Measurements from ENCODE around the gene CFAP77. TPM values are rescaled to one million over a fixed set of nuclear protein-coding genes. Genes with fewer than 3 reads are reported as not detected.

Gene CFAP77
- total RNA-seq, 1 donor from 2014 or later, result 2.5 TPM

GRCh38 chr9:132541870-132542830 lies 132.1 kb downstream of the CFAP77 start:
- Histone ChIP-seq H3K9me3 (replicated peaks) (no peaks in the 10 kb centered on the region), H3K27me3 (ENCODE audit: low read depth) (peaks cover 11% of the 10 kb centered on the region), H3K4me1 (peaks cover 8% of the 10 kb centered on the region), H3K27ac (replicated peaks) (no peak overlapping the region), H3K36me3 (no peaks in the 10 kb centered on the region), H3K4me3 (no peak overlapping the region)
- no peak for TF ChIP-seq CTCF (IDR thresholded peaks at IDR 0.05; ENCODE audit: borderline replicate concordance)
- no peak for DNase-seq
- intact Hi-C loops (cut with micrococcal nuclease), result no loop called here

- intact Hi-C loops (cut with micrococcal nuclease), result no loop called here
- no peak for TF ChIP-seq CTCF (IDR thresholded peaks at IDR 0.05; ENCODE audit: borderline replicate concordance)
- Histone ChIP-seq H3K27me3 (ENCODE audit: low read depth) (peaks cover 11% of the 10 kb centered on the region), H3K36me3 (no peaks in the 10 kb centered on the region), H3K9me3 (replicated peaks) (no peaks in the 10 kb centered on the region), H3K4me1 (peaks cover 8% of the 10 kb centered on the region), H3K4me3 (no peak overlapping the region), H3K27ac (replicated peaks) (no peak overlapping the region)
- no peak for DNase-seq
These were observed 133.2 kb downstream of the CFAP77 start for GRCh38 chr9:132543251-132543650.

- peaks cover 11% of the 10 kb centered on the region for H3K27me3 ChIP-seq (ENCODE audit: low read depth)
These were observed 133.9 kb downstream of the CFAP77 start for GRCh38 chr9:132543960-132544359.

GRCh38 chr9:132545578-132545977 lies 135.6 kb downstream of the CFAP77 start:
- intact Hi-C loops (cut with micrococcal nuclease), result no loop called here
- peaks cover 11% of the 10 kb centered on the region for H3K27me3 ChIP-seq (ENCODE audit: low read depth)
- DNase-seq, result no peak

More at GRCh38 chr9:132543960-132544359, 133.9 kb downstream of the CFAP77 start:
- Histone ChIP-seq H3K27ac (replicated peaks) (no peak overlapping the region), H3K4me1 (peaks cover 8% of the 10 kb centered on the region), H3K4me3 (no peak overlapping the region), H3K36me3 (no peaks in the 10 kb centered on the region), H3K9me3 (replicated peaks) (no peaks in the 10 kb centered on the region)
- DNase-seq, result no peak
- intact Hi-C loops (cut with micrococcal nuclease), result no loop called here
- TF ChIP-seq CTCF (IDR thresholded peaks at IDR 0.05; ENCODE audit: borderline replicate concordance), result no peak

More at GRCh38 chr9:132545578-132545977, 135.6 kb downstream of the CFAP77 start:
- Histone ChIP-seq H3K9me3 (replicated peaks) (no peaks in the 10 kb centered on the region), H3K36me3 (no peaks in the 10 kb centered on the region), H3K4me1 (peaks cover 8% of the 10 kb centered on the region), H3K27ac (replicated peaks) (no peak overlapping the region), H3K4me3 (no peak overlapping the region)
- TF ChIP-seq CTCF (IDR thresholded peaks at IDR 0.05; ENCODE audit: borderline replicate concordance), result no peak

Data from left ventricle myocardium inferior (tissue), 1 donor.